Measurements from ENCODE around the gene IQSEC3. TPM values are rescaled to one million over a fixed set of nuclear protein-coding genes. Genes with fewer than 3 reads are reported as not detected.
"Not testable (repeated sequence)": the region's sequence is repeated elsewhere in the genome, so short reads cannot be mapped to it uniquely, and the experiment has no call there.

Gene IQSEC3
- 1 to 10 TPM in 1 of 2 donors, under 1 TPM in 1; 0.10 to 3.8 TPM for total RNA-seq

- H3K27ac Mint-ChIP-seq; H3K9me3 Mint-ChIP-seq; H3K4me1 Mint-ChIP-seq (ENCODE audit: low read depth); ATAC-seq (replicated peaks in 1 of 2); H3K4me3 Mint-ChIP-seq; H3K36me3 Mint-ChIP-seq (ENCODE audit: insufficient read depth in 2 of 2); DNase-seq: not testable (repeated sequence)
- peaks cover 36% of the 10 kb centered on the region for H3K27me3 Mint-ChIP-seq (ENCODE audit: low read depth)
These were observed at the start of gene IQSEC3 for GRCh38 chr12:66428-66781. Gene IQSEC3 (plus strand): TSS chr12:66767. CDS start chr12:66883, 116 bp downstream.

DNA sequence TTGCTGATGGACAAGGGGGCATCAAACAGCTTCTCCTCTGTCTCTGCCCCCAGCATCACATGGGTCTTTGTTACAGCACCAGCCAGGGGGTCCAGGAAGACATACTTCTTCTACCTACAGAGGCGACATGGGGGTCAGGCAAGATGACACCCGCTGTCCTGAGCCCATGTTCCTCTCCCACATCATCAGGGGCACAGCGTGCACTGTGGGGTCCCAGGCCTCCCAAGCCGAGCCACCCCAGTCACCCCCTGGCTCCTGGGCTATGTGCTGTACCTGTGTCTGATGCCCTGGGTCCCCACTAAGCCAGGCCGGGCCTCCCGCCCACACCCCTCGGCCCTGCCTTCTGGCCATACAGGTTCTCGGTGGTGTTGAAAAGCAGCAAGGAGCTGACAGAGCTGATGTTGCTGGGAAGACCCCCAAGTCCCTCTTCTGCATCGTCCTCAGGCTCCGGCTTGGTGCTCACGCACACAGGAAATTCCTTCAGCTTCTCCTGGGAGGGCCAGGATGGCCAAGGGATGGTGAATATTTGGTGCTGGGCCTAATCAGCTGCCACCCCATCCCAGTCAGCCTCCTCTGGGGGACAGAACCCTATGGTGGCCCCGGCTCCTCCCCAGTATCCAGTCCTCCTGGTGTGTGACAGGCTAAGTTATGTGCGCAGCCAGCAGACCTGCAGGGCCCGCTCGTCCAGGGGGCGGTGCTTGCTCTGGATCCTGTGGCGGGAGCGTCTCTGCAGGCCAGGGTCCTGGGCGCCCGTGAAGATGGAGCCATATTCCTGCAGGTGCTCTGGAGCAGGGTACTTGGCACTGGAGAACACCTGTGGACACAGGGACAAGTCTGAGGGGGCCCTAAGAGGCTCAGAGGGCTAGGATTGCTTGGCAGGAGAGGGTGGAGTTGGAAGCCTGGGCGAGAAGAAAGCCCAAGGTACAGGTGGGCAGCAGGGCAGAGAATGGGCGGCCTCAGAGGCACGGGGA lies 48.9 kb upstream of the IQSEC3 start:
- H3K9me3 Mint-ChIP-seq; DNase-seq; H3K27me3 Mint-ChIP-seq (ENCODE audit: low read depth); H3K27ac Mint-ChIP-seq; H3K4me3 Mint-ChIP-seq; H3K36me3 Mint-ChIP-seq (ENCODE audit: insufficient read depth in 2 of 2); ATAC-seq (replicated peaks in 1 of 2): not testable (repeated sequence)
- H3K4me1 Mint-ChIP-seq (ENCODE audit: low read depth), result peaks cover 12% of the 10 kb centered on the region

DNA sequence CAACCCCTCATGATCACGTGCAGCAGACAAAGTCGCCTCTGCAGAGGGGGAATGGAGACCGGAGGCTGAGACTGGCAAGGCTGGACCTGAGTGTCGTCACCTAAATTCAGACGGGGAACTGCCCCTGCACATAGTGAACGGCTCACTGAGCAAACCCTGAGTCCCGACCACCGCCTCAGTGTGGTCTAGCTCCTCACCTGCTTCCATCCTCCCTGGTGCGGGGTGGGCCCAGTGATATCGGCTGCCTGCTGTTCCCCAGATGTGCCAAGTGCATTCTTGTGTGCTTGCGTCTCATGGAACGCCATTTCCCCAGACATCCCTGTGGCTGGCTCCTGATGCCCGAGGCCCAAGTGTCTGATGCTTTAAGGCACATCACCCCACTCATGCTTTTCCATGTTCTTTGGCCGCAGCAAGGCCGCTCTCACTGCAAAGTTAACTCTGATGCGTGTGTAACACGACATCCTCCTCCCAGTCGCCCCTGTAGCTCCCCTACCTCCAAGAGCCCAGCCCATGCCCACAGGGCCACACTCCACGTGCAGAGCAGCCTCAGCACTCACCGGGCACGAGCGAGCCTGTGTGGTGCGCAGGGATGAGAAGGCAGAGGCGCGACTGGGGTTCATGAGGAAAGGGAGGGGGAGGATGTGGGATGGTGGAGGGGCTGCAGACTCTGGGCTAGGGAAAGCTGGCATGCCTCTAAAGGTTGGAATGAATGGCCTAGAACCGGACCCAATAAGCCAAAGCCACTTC lies 47.6 kb upstream of the IQSEC3 start:
- H3K4me1 Mint-ChIP-seq (ENCODE audit: low read depth), result peaks cover 14% of the 10 kb centered on the region
- DNase-seq; H3K27ac Mint-ChIP-seq; H3K4me3 Mint-ChIP-seq; H3K9me3 Mint-ChIP-seq; H3K27me3 Mint-ChIP-seq (ENCODE audit: low read depth); H3K36me3 Mint-ChIP-seq (ENCODE audit: insufficient read depth in 2 of 2); ATAC-seq (replicated peaks in 1 of 2): not testable (repeated sequence)

- H3K4me1 Mint-ChIP-seq (ENCODE audit: low read depth), result peaks cover 14% of the 10 kb centered on the region
- not testable (repeated sequence) for H3K9me3 Mint-ChIP-seq; DNase-seq; H3K36me3 Mint-ChIP-seq (ENCODE audit: insufficient read depth in 2 of 2); H3K27ac Mint-ChIP-seq; ATAC-seq (replicated peaks in 1 of 2); H3K27me3 Mint-ChIP-seq (ENCODE audit: low read depth); H3K4me3 Mint-ChIP-seq
These were observed 46.7 kb upstream of the IQSEC3 start for GRCh38 chr12:19906-20305.

DNA sequence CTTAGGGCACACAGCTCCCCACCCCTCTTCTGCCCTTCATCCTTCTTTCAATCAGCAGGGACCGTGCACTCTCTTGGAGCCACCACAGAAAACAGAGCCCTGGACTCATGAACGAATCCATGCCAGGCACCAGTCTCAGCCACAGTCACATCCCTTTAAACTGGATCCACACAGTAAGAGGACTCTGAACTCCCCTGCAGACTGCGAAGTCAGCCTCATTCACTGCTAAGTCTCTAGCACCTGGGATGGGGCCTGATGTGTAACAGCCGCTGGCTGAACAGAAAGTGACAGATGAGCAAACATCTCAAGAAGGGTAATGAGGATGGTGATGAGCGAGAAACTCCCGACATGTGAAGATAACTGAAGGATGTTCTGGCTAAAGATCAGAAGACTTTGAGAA lies 45.8 kb upstream of the IQSEC3 start:
- H3K27ac Mint-ChIP-seq, result no peak overlapping the region
- ATAC-seq (replicated peaks in 1 of 2) (no peak), DNase-seq (no peak)
- H3K4me1 Mint-ChIP-seq (ENCODE audit: low read depth), result peaks cover 14% of the 10 kb centered on the region
- H3K27me3 Mint-ChIP-seq (ENCODE audit: low read depth), result no peaks in the 10 kb centered on the region
- H3K4me3 Mint-ChIP-seq, result no peak overlapping the region
- H3K36me3 Mint-ChIP-seq (ENCODE audit: insufficient read depth in 2 of 2), result no peaks in the 10 kb centered on the region
- H3K9me3 Mint-ChIP-seq, result no peaks in the 10 kb centered on the region

DNA sequence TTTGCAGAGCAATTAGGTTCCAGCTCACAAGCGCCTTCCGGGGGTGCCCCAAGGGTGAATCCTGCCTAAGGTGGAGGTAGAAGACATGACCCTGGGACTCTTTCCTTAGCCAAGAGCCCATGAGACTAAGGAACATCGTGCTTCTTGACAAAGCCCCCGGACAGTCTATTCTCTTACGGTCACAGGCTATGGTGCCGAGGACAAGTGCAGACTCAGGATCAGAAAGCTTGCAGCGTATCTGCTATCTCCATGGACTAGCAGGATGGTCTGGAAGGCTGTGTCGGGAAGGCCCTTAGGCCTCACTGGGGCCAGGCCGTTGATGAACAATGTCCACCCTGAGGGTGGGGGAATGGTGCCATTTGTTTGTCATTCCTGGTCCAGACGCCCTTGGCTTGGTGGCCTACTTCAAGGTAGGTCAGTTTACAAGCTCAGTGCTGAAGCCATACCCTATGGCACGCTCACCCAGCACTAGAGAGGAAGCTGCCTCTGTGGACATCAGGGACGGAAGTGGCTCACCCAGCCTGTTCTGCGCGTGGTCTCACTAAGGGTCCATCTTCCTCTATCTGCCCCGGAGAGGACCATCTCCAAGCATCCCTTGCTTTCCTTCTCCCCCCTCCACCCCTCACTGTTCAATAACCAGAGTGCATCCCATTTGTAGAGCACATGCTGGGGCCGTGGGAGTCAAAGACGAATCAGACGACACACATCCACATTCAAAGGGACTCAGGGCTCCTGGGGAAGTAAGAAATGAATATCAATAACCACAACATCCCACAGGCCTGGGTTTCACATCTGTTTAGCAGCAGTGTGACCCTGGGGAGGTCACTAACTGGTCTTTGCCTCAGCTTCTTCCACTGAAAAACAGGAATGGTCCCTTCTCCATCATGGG lies 45.0 kb upstream of the IQSEC3 start:
- no peak overlapping the region for H3K27ac Mint-ChIP-seq
- H3K36me3 Mint-ChIP-seq (ENCODE audit: insufficient read depth in 2 of 2), result no peaks in the 10 kb centered on the region
- H3K9me3 Mint-ChIP-seq, result no peaks in the 10 kb centered on the region
- no peak overlapping the region for H3K4me3 Mint-ChIP-seq
- peaks cover 14% of the 10 kb centered on the region for H3K4me1 Mint-ChIP-seq (ENCODE audit: low read depth)
- no peaks in the 10 kb centered on the region for H3K27me3 Mint-ChIP-seq (ENCODE audit: low read depth)
- DNase-seq (peak; percentile 29 to 37), ATAC-seq (replicated peaks in 1 of 2) (peak; percentile 77 to 94)

- Mint-ChIP-seq H3K36me3 (ENCODE audit: insufficient read depth in 2 of 2) (no peaks in the 10 kb centered on the region), H3K9me3 (no peaks in the 10 kb centered on the region), H3K4me3 (no peak overlapping the region), H3K27me3 (ENCODE audit: low read depth) (no peaks in the 10 kb centered on the region), H3K4me1 (ENCODE audit: low read depth) (peaks cover 14% of the 10 kb centered on the region), H3K27ac (peak overlapping the region; percentile 1)
- no peak for DNase-seq
- no peak for ATAC-seq (replicated peaks in 1 of 2)
These were observed 44.4 kb upstream of the IQSEC3 start for GRCh38 chr12:22190-22529.

GRCh38 chr12:22530-23201 lies 43.9 kb upstream of the IQSEC3 start:
- no peaks in the 10 kb centered on the region for H3K27me3 Mint-ChIP-seq (ENCODE audit: low read depth)
- H3K4me1 Mint-ChIP-seq (ENCODE audit: low read depth), result peaks cover 14% of the 10 kb centered on the region
- H3K27ac Mint-ChIP-seq, result no peak overlapping the region
- no peaks in the 10 kb centered on the region for H3K9me3 Mint-ChIP-seq
- DNase-seq, result no peak
- H3K4me3 Mint-ChIP-seq, result no peak overlapping the region
- H3K36me3 Mint-ChIP-seq (ENCODE audit: insufficient read depth in 2 of 2), result no peaks in the 10 kb centered on the region
- no peak for ATAC-seq (replicated peaks in 1 of 2)

- not testable (repeated sequence) for H3K27me3 Mint-ChIP-seq (ENCODE audit: low read depth)
These were observed 38.7 kb upstream of the IQSEC3 start for GRCh38 chr12:27904-28303.

GRCh38 chr12:38775-39174 lies 27.8 kb upstream of the IQSEC3 start:
- not testable (repeated sequence) for DNase-seq; H3K4me3 Mint-ChIP-seq; H3K27me3 Mint-ChIP-seq (ENCODE audit: low read depth); H3K27ac Mint-ChIP-seq; H3K4me1 Mint-ChIP-seq (ENCODE audit: low read depth); H3K36me3 Mint-ChIP-seq (ENCODE audit: insufficient read depth in 2 of 2); H3K9me3 Mint-ChIP-seq; ATAC-seq (replicated peaks in 1 of 2)

More at GRCh38 chr12:27904-28303, 38.7 kb upstream of the IQSEC3 start:
- not testable (repeated sequence) for H3K9me3 Mint-ChIP-seq; H3K36me3 Mint-ChIP-seq (ENCODE audit: insufficient read depth in 2 of 2); H3K4me3 Mint-ChIP-seq; H3K4me1 Mint-ChIP-seq (ENCODE audit: low read depth); ATAC-seq (replicated peaks in 1 of 2); DNase-seq; H3K27ac Mint-ChIP-seq

DNA sequence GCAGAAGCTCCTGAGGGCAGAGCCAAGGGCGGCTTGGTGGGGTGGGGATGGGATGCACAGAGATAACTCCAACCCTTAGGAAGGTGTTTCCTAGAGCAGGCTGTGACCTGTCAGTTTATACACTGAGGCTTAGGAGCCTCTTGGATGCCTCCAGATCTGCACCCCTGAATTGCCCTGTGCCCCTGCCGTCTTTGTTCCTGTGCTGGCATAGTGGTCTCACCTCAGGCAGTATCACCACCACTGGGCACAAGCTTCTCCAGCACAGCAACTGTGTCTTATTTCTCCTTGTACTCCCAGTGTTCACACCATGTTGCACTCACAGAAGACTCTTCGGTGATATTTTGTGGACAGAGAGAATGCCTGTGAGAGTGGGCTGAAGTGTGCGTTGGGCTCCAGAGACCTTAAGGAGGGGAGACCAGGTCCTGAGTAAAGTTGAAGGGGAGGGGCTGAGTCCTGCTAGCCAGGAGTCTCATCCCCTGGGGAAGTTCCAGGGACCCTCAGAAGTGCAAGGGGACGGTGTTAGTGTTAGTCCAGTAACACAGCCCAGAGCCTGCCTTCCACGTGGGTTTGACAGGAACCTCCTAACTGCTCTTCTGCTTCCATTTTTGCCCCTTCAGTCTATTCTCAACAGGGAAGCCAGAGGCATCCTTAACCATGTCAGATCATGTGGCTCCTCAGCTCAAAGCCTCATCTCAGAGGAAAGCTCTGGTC lies 26.9 kb upstream of the IQSEC3 start:
- not testable (repeated sequence) for DNase-seq; H3K4me3 Mint-ChIP-seq; H3K4me1 Mint-ChIP-seq (ENCODE audit: low read depth); H3K27me3 Mint-ChIP-seq (ENCODE audit: low read depth); H3K27ac Mint-ChIP-seq; H3K36me3 Mint-ChIP-seq (ENCODE audit: insufficient read depth in 2 of 2); ATAC-seq (replicated peaks in 1 of 2); H3K9me3 Mint-ChIP-seq

DNA sequence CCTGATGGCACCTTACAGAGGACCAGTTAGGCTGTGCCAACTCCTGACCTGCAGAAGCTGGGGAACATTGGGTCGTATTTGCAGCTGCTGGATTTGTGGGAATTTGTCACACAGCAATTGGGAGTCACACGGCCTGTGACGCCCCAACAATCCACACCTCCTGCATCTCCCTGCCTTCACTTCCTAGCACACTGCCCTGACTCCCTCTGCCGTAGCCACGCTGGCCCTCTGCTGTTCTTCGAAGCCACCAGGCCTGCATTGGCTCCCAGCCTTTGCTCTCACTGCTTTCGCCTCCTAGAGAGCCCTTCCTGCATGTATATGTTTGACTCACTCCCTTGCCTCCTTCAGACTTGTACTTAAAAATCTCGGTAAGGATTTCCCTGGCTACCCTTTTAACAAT lies 22.2 kb upstream of the IQSEC3 start:
- not testable (repeated sequence) for H3K36me3 Mint-ChIP-seq (ENCODE audit: insufficient read depth in 2 of 2)

More for the DNA sequence above, 22.2 kb upstream of the IQSEC3 start:
- H3K27me3 Mint-ChIP-seq (ENCODE audit: low read depth), result peaks cover 12% of the 10 kb centered on the region
- ATAC-seq (replicated peaks in 1 of 2); H3K9me3 Mint-ChIP-seq; DNase-seq; H3K27ac Mint-ChIP-seq; H3K4me3 Mint-ChIP-seq; H3K4me1 Mint-ChIP-seq (ENCODE audit: low read depth): not testable (repeated sequence)
